GM19025 (cell line): ENCODE results near the gene GFPT2.

ENCODE experiments used
- ATAC-seq: cut with Tn5 transposase; IDR thresholded peaks from one replicate; pipeline ENCODE4 v1.9.1; 2021; ENCODE audit warnings: mild to moderate bottlenecking, low read depth, moderate library complexity; ENCODE audit not compliant: unreplicated experiment

Gene GFPT2

DNA sequence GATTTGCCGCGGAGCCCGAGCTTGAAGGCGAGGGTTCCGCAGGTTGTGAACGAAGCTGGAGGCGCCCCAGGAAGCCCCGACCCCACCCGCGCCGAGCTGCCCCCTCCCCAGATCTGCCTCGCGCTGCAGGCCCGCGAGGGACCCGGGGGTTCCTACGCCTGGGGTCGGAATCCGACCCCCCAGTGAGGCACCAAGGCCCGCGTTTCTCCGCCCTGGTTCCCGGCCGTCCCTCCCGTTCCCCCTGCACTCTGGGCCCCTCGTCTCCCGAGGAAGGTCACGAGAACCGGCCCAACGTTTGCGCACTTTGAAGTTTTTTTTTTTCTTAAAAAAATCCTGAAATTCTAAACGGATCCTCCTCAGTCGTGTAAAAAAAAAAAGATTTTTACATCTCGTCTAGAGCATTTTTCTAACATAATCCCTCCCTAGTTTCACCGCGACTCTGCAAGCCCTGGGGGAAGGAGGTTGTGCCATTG lies 880 bp upstream of the GFPT2 start:
- ATAC-seq = no peak

DNA sequence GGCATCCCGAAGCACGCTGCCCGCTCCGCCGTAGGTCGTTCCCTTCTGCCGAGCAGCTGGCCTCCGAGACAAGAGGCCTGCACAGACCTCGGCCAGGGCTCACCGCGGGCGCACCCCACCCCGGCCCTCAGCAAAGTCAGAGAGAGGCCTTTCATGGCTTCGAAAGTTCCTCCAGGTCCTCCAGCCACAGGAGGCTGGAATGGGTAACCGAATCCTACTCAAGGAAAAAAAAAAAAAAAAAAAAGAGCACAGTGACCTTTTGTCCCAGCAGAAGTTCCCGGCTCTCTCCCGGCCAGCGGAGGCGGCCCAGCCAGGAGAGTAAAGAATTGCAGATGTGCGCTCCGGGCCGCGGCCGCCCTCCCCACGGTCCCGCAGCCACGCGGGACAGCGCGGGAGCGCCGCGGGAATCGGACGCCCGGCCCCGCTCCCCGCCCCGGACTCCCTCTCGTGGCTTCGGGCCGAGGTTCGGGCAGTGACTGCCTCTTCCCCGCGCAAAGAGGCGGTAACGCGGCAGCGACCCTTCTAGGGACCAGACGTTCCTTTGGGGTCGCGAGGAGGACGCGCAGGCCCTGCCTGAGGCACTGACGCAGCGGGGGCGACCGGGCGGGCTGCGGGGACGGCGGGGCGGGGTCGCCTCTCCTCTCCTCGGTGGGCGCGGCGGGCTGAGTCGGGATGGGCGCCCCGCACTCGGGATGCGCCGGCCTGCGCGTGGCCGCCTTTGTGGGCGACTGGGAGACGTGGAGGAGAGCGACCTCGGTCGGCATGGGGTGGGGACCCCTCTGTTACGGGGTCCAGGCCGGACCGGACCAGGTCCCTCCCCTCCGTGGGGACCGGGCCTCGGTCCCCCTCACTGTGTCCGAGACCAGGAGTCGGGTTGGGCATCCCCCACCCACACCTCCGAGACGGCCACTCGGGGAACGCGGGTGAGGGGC lies 754 bp downstream of the GFPT2 start:
- ATAC-seq = no peak

DNA sequence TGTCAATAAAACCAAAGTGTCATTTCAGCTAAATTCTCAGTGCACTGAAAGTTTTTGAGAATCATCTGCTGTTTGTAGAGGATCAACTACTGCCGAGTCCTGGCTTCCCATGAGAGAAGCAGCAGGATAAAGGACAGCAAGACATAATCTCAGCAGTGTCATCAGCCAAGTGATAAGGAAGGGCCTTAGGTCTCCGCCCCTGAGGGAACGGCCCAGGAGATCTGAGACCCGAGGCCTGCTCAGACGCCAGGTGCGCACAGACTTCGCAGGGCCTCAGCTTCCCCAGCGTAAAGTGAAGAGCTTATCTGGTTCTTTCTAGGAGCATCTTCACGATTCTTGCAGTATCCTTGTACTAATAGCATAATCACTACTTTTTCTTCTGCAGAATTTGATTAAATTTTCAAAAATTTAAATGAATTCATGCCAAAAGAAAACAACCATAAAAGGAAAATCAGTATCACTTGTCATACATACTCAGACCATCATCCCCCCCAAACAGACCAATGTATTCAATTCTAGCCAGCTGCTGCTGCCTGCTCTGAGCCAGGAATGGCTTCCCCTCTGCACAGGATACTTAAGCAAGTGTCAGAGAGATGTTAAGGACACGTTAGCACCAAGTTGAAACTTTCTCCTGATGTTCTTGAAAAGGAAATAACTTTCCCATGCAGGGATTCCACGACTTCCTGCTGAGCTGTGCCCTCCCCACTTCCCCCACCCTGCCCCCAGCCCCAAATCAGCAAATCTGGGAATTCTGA lies 2.2 kb downstream of the GFPT2 start:
- no peak for ATAC-seq

DNA sequence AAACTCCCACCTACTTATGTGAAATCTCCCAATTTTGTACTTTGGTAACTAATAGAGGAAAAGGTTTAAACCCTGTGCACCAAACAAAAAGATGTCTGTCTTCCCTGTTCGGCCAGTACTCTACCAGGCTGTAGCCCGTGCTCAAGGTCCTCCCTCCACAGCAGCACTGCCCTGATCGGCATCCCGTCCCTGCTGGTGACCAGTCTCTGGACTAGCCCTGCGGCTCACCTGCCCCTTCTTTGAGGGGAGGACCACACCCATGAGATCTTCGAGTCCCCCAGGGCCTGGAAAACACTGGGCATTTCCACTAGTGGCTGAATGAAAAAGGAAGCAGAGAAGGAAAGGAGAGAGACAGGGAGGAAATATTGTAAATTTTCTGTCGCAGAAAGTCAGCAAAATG lies 2.8 kb downstream of the GFPT2 start:
- no peak for ATAC-seq

DNA sequence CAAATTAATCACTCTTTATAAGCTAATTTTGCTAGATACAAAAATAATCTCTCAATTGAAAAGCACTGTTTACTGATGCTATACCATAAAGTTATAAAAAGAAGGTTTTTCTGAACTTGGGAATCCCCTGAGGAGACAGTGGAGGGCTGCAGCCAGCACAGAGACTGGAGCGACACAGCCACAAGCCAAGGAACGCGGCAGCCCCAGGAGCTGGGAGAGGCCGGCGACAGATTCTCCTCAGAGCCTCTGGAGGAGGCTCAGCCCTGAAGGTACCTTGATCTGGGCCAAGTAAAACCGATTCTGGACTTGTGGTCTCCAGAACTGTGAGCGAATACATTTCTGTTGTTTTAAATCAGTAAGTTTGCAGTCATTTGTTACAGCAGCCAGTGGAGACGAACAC lies 3.7 kb downstream of the GFPT2 start:
- no peak for ATAC-seq

DNA sequence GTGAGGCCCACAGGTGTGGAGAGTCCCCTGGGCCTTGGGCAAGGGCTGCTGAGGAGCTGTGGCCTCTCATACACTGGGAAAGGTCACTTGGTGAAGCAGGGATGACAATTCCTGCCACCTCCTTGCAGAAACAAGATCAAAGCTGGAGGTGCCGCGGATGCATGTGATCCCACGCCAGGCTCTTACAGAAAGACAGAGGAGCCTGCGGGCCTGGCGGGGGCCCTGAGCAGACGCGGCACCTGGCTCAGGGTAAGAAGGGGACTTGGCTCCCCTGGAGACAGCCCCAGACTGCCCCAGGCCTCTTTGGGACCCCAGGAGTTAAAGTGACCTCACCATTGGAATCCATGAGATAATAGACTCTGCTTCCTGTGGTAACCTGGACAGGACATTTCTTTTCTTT lies 4.8 kb downstream of the GFPT2 start:
- no peak for ATAC-seq

DNA sequence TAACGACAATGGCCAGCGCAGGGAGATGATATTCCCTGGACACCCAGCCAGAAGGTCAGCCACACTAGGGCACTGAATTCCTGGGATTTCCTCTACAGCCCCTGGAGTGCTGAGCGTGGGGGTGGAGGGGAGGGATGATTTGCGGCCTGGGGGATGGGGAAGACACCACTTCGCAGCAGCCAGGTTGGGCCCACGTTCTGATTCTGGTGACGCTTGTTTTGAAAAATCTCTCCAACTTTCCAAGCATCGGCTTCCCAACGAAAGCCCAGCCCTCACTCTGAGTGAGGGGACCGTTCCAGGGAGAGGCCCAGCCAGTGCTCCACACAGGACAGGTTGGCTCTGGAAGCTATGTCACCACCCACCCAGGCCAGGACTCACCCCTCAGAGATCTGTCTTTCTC lies 5.4 kb downstream of the GFPT2 start:
- ATAC-seq = no peak

DNA sequence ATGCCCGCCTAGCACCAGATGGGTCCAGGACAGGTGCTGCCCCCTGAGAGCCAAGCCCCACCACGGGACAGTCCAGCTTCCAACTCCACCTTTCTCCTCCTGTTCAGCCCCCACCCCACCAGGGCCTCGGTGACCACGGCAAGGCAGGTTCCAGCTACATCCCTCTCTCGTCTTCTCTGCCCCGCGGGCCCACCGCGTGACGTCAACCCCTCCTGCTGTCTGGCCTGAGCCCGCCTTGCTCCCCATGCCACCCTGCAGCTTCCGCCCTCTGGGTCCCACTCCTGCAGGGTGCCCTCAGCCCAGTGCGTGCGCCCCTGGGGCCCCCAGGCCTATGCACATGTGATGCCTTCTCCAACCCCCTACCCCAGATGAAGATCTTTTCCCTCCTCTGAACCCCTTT lies 6.8 kb downstream of the GFPT2 start:
- no peak for ATAC-seq

DNA sequence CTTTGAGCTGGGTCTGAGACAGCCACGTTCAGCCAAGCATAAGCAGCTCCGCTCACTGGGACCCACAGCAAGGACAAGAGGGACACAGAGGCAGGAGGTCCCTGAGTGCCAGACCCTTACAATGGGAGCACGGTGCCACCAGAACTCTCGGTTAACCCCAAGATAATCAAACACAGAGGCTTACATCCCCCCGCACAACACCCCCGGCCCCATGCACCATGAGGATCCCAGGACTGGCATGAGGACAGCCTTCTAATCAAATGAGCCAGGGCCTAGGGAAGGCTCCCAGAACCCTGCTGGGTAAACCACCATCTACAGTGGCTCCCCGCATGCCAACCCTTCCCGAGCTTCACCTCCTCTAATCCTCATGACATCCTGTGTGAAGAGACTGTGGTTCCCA lies 7.4 kb downstream of the GFPT2 start:
- ATAC-seq = no peak

DNA sequence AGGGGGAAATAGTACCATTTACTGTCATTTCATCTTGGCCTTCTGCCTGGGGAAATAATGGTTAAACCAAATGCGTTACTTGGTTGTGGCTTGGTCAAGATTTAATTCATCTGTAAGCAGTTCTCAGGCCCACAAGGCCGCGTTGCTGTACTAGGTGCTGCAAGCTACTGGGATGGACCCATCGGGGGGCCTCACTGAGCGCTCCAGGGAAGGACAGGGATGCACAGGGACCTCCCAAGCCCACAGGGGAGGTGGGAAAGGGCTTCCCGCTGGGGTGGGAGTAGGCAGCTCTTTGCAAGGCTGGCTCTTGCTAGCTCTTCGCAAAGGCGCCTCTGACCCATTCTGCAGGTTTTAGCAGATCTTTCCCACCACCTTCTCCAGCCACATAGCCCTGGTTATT lies 8.0 kb downstream of the GFPT2 start:
- ATAC-seq = no peak

DNA sequence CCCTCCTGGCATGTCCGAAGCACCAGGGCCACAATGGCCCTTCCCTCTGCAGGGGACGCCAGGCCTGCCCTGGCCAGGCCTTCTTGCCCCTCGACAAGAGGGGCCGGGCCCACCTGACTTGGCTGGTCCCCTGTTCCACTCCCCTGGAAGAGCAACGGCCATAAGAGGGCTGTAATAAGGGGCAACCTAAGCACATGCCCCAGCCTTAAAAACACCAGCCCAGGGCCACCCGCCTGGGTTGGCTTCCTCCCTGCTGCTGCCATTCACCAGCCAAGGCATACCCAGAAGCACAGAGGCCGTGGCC lies 8.5 kb downstream of the GFPT2 start:
- ATAC-seq = no peak

DNA sequence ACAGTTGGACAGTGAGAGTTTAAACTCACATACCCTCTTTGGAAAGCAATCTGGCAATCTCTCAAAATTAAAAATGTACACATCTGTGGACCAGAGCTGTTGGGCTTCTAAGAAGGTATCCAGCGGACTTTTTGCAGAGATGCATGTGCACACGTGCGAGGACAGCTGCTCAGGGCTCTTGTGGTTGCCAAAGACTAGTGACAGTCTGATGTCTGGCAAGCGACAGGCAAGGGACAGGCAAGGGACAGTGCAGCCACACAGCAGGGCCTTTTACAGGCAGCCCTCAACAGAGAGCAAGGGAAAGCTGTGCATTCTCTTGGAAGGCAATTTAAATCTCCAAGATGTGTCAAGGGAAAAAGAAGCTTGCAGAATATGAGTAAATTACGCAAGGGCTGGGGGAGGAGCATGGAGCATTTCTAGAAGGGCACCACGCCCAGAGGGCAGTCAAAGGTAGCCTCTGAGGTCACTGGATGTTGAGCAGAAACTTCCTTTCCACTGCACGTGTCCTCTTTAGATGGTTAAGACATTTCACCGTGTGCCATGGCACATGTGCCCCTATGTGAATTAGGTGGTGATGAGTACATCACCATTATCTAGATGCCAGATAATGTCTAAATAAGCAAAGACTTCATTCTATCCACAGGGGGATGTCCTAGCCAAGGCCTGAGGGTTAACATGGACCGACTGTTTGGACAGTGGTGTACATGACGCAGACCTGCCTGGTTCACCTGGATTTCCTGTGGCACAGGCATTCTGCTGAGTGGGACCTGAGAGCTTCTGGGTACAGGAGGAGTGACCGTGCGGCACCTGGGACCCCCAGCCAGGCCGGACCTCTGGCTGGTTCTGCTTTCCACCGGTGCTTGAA lies 9.1 kb downstream of the GFPT2 start:
- ATAC-seq = no peak

DNA sequence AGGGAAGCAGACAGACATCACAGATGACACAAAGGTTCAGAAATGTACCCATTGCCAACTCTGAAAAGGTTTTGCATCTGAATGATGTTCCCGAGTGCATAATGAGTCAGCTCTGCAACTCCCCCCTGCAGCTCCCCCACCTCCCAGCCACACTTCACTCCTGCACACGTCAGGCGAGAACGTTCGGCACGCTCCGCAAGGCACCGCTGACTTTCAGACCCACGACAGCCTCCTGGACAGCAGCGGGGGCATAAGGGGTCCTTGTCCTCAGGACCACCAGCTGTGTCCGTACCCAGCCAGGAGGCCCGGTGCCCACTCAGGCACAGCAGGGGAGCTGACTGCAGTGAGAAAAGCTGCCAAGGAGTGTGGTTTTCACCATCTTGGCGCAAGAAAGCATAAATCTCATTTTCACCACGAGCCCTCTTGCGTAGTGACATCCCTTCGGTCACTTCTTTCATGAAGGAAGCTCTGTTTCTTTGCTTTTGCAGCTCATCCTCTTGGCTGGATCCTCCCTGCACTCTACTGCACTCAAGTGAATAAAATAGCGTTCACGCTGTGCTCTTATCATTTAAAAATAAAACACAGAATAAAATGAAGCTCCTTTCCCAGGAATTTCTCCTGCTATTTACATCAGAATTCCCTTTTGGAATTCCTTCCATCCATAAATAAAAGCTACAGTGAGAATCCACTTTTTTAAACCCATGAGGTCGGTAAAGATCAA lies 9.9 kb downstream of the GFPT2 start:
- no peak for ATAC-seq

DNA sequence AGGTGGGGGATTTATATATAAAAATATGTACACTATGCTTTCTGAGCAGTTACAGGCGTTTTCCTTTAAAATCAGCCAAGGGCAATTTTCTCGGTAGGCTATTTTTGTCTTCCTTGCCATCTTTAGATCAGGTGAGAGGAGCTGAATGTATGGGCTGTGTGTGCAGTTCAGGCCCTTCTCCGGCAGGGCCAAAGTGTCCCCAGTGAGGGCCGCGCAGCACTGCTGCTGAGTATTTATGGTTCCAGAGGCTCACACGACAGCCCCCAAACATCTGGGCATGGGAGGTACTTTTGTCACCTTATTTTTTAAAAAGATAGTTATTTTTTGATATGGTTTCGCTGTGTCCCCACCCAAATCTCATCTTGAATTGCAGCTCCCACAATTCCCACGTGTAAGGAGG lies 11.5 kb downstream of the GFPT2 start:
- no peak for ATAC-seq

DNA sequence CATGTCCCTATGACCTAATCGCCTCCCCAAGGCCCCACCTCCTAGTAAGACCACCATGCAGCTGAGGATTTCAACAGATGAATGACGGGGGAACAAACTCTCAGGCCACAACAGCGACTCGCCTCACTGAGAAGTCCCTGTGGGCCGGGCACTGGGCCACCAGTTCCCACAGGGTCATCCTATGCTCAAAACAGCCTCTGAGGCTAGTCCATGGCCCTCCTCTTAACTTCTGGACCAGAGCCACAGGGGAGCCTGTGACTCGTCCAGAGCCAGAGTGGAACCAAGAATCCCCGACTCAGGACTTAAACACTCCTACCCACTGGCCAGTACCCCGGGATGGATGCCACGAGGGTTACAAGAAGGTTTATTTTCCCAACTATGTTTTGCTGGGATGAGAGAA lies 12.3 kb downstream of the GFPT2 start:
- no peak for ATAC-seq

DNA sequence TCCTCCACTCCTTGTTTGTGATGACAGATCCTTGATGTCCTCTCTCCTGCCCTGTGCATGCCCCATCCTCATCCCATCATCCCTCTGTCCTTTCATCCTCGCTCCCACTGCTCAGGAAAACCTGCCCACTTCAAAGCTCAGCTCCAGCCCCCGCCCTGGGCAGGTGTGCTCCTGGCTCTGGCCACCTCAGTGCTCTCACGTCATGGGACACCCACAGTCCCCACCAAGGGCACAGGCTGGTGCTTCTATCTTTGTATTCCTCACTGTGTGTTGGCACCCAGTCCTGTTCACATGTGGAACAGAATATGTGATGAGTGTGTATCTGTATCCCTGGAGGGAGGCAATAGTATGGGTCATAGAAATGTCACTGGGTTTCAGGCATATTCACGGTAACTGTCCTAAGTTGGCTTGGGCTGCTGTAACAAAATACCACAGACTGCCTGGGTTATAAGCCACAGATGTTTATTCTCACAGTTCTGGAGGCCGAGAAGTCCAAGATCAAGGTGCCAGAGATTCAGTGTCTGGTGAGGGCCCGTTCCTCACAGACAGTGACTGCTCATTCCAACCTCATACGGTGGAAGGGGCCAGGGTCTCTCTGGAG lies 13.5 kb downstream of the GFPT2 start:
- ATAC-seq = no peak

DNA sequence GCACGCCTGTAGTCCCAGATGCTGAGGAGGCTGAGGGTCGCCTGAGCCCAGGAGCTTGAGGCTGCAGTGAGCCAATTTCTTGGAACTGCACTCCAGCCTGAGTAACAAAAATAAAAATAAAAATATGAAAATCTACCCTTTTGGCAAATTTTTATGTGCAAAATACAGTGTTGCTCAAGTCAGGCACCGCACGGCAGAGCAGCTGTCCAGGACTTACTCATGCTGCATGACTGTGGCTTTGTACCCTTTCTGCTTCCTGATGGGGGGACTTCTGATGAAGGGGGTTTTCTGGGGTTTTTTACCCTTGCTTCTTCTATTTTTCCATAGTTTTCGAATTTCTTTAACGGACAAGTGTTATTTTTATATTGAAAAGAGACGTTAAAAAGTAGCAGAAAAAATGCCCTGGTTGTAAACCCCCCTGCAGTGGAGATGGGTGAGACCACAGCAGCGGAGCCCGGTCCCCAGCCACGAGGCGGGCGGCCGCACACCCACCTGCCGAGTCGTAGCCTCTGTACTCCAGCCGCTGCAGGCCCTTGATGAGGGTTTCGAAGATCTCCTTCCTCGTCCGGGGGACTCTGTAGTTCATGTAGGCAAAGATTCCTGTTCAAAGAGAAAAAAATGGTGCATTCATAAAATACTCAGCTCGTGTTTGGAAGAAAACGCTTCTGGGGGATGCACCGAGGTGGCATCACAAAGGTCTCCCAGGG lies 15.0 kb downstream of the GFPT2 start:
- ATAC-seq = no peak

DNA sequence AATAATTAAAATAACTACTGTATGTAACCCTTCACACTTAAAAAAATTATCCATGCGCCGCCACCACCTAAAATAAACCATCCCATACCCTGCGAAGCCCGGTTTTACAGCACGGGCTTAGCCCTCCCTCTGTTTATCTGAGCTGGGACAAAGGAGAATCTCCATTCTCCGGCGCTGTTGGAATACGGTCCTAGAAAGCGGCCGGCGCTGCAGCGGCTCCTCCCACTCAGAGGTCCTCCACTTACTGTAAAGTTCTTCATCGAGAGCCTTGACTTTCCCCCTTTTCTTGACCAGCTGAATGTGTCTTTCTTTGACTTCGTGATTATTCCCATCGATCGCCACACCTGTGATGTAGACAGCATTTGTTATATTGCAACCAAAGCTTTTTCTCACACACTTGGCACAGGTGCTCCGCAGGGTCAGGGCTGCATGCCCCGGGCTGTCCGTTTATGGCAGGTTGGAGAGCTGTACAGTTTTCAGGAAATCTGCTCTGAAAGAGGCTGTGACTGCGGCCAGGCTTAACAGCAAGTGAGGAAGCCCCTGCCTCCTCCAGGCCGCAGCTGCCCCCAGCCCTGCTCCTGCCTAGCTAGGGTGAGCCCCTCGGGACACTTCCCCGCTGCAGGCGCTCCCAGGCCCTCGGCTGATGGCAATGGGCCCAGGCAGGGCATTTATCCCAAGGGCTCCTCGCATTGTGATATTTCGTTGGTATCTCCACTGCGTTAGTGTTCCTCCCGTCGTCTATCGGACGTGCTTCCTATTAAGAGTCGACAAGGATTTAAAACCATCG lies 16.7 kb downstream of the GFPT2 start:
- no peak for ATAC-seq
